ENCODE results near the gene STK11. TPM values are rescaled to one million over a fixed set of nuclear protein-coding genes. Genes with fewer than 3 reads are reported as not detected.

STK11 gene
- total RNA-seq, 1 donor from 2014 or later: 61.6 TPM

DNA sequence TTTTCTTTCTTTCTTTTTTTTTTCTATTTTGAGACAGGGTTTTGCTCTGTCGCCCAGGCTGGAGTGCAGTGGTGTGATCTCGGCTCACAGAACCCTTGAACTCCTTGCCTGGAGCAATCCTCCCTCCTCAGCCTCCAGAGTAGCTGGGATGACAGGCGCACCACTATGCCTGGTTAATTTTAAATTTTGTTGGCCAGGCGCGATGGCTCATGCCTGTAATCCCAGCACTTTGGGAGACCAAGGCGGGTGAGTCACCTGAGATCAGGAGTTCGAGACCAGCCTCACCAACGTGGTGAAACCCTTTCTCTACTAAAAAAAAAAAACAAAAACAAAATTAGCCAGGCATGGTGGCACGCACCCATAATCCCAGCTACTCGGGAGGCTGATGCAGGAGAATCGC is 22.9 kb upstream of the STK11 start:
- TF ChIP-seq, protein P1, sequence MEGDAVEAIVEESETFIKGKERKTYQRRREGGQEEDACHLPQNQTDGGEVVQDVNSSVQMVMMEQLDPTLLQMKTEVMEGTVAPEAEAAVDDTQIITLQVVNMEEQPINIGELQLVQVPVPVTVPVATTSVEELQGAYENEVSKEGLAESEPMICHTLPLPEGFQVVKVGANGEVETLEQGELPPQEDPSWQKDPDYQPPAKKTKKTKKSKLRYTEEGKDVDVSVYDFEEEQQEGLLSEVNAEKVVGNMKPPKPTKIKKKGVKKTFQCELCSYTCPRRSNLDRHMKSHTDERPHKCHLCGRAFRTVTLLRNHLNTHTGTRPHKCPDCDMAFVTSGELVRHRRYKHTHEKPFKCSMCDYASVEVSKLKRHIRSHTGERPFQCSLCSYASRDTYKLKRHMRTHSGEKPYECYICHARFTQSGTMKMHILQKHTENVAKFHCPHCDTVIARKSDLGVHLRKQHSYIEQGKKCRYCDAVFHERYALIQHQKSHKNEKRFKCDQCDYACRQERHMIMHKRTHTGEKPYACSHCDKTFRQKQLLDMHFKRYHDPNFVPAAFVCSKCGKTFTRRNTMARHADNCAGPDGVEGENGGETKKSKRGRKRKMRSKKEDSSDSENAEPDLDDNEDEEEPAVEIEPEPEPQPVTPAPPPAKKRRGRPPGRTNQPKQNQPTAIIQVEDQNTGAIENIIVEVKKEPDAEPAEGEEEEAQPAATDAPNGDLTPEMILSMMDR (IDR thresholded peaks at IDR 0.05; ENCODE audit: insufficient read depth, low read depth, low read length): no peak
- no peak for TF ChIP-seq EZH2 (IDR thresholded peaks at IDR 0.05; ENCODE audit: insufficient read depth, low read length)

DNA sequence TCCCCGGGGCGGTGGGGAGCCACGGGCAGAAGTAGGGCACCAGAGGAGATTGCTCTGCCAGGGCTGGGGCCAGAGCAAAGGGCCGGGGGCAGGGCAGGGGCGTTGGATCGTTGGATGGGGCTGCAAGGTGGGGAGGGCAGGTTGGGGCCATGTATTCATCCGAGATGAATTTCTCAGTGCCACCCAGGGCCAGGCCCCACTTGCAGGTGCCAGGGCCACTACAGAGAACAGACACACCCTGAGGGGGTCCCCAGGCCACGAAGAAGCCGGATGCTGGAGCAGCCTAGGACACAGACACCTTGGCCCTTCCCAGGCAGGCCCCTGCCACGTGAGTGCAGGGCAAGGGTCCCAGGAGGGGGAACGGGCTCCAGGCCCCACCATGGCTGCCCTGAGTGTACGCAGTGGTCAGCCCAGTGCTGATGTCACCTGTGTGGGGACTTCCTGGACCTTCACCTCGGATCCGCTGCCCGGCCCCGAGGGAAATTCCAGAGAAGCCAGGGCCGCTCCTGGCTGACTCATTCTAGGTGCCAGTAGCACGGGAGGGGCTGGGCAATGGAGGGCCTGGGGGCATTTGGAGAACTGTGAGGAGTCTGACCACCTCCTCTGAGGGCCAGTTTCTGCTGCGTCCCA is 21.9 kb upstream of the STK11 start:
- no peak for DNase-seq (ENCODE audit: low read depth)

More for the DNA sequence above, 22.9 kb upstream of the STK11 start:
- Histone ChIP-seq H3K36me3 (ENCODE audit: insufficient read depth, low read length) (no peaks in the 10 kb centered on the region), H3K9me3 (ENCODE audit: insufficient read depth, low read depth, low read length) (no peaks in the 10 kb centered on the region), H3K79me2 (ENCODE audit: insufficient read depth, low read length) (no peaks in the 10 kb centered on the region), H3K9ac (ENCODE audit: low read length) (no peak overlapping the region), H4K20me1 (ENCODE audit: insufficient read depth, low read length) (no peaks in the 10 kb centered on the region), H3K4me2 (ENCODE audit: low read length) (no peak overlapping the region), H3K27me3 (ENCODE audit: insufficient read depth, low read length) (no peaks in the 10 kb centered on the region), H3K4me1 (ENCODE audit: insufficient read depth, low read length) (peaks cover 17% of the 10 kb centered on the region), H3K4me3 (ENCODE audit: insufficient read depth, low read depth, low read length) (no peak overlapping the region), H2AFZ (ENCODE audit: low read depth, low read length) (no peak overlapping the region), H3K27ac (ENCODE audit: low read depth, low read length) (no peak overlapping the region)
- FAIRE-seq: no peak
- no peaks in the 10 kb centered on the region for H3K9me3 Mint-ChIP-seq (ENCODE audit: unreplicated experiment)
- H3K27me3 Mint-ChIP-seq (ENCODE audit: low read depth, unreplicated experiment): no peaks in the 10 kb centered on the region
- H3K4me1 Mint-ChIP-seq (ENCODE audit: low read depth, unreplicated experiment): peaks cover 7% of the 10 kb centered on the region
- H3K4me3 Mint-ChIP-seq (ENCODE audit: unreplicated experiment): no peak overlapping the region
- H3K27ac Mint-ChIP-seq (ENCODE audit: unreplicated experiment): no peak overlapping the region
- DNase-seq (ENCODE audit: low read depth): no peak
- peaks cover 1% of the 10 kb centered on the region for H3K36me3 Mint-ChIP-seq (ENCODE audit: low read depth, unreplicated experiment)

More for the DNA sequence above, 21.9 kb upstream of the STK11 start:
- Histone ChIP-seq H3K27ac (ENCODE audit: low read depth, low read length) (no peak overlapping the region), H3K79me2 (ENCODE audit: insufficient read depth, low read length) (no peaks in the 10 kb centered on the region), H3K9ac (ENCODE audit: low read length) (peak overlapping the region; percentile 10), H3K36me3 (ENCODE audit: insufficient read depth, low read length) (no peaks in the 10 kb centered on the region), H3K4me1 (ENCODE audit: insufficient read depth, low read length) (peaks cover 13% of the 10 kb centered on the region), H3K4me3 (ENCODE audit: insufficient read depth, low read depth, low read length) (no peak overlapping the region), H3K27me3 (ENCODE audit: insufficient read depth, low read length) (no peaks in the 10 kb centered on the region), H2AFZ (ENCODE audit: low read depth, low read length) (peak overlapping the region; percentile 34), H3K4me2 (ENCODE audit: low read length) (peak overlapping the region; percentile 33), H3K9me3 (ENCODE audit: insufficient read depth, low read depth, low read length) (no peaks in the 10 kb centered on the region), H4K20me1 (ENCODE audit: insufficient read depth, low read length) (no peaks in the 10 kb centered on the region)
- Mint-ChIP-seq H3K36me3 (ENCODE audit: low read depth, unreplicated experiment) (peaks cover 1% of the 10 kb centered on the region), H3K4me3 (ENCODE audit: unreplicated experiment) (no peak overlapping the region), H3K27me3 (ENCODE audit: low read depth, unreplicated experiment) (no peaks in the 10 kb centered on the region), H3K4me1 (ENCODE audit: low read depth, unreplicated experiment) (peaks cover 4% of the 10 kb centered on the region), H3K9me3 (ENCODE audit: unreplicated experiment) (no peaks in the 10 kb centered on the region), H3K27ac (ENCODE audit: unreplicated experiment) (no peak overlapping the region)
- no peak for FAIRE-seq
- TF ChIP-seq EZH2 (IDR thresholded peaks at IDR 0.05; ENCODE audit: insufficient read depth, low read length): no peak
- TF ChIP-seq, protein P1 (IDR thresholded peaks at IDR 0.05; ENCODE audit: insufficient read depth, low read depth, low read length): no peak
